Ovary (tissue), 3 donors: ENCODE measurements around the gene SPIB.

Experiments used
- CTCF ChIP-seq, 3 donors: fragments of 450-650 bp in 2 of 3; fragments of 200-600 bp in 1 of 3; IDR thresholded peaks; one replicate each; pipeline versions ENCODE4 v1.5.1 to v1.8.0; 2016 to 2022; ENCODE audit warnings: antibody characterized with exemption in 3 of 3, mild to moderate bottlenecking in 1 of 3
- POLR2A ChIP-seq: fragments of 450-650 bp; IDR thresholded peaks from one replicate; pipeline ENCODE4 v1.6.1; 2017; ENCODE audit warnings: antibody characterized with exemption, mild to moderate bottlenecking, moderate library complexity
- donor health status: DM: no; HTN: no; CAD: no.

GRCh38 chr19:50378169-50378862 is 40.4 kb upstream of the SPIB start:
- no peak for TF ChIP-seq CTCF (IDR thresholded peaks at IDR 0.05)
- TF ChIP-seq POLR2A: no peak
